Left cardiac atrium (tissue), 4 donors: ENCODE measurements around the gene ESPL1. TPM values are rescaled to one million over a fixed set of nuclear protein-coding genes. Genes with fewer than 3 reads are reported as not detected.

Source experiments
- ATAC-seq, 2 donors: fragments of 200-7000 bp; cut with Tn5 transposase; one replicate each; pipeline ENCODE4 v1.9.1; 2020; ENCODE audit warnings: mild to moderate bottlenecking in 2 of 2, moderate library complexity in 2 of 2
- DNase-seq: peaks from one replicate; pipeline ENCODE4 v3.0.0-alpha.2; 2020
- intact Hi-C, 2 donors: fragments of 100-400 bp; cut with DNase I; formaldehyde crosslinking; loops; one replicate each; pipeline versions ENCODE4 v1.14.1 to v1.15.1; 2022 to 2023
- total RNA-seq, 2 donors: library from RNA; stranded (reverse); fragmentation: NEBNext Ultra II Directional; extraction: Animal tissue kit (Norgen Biotek cat#: 25700); gene quantifications; one replicate each; pipeline ENCODE4 v1.2.1, GENCODE V29; 2021
- donor health status: DM: no; HTN: yes; CAD: no.
- donor health status: DM: no; HTN: yes; CAD: no; lungs with severe emphysema.
- donor health status: DM: yes; HTN: yes; CAD: no.
- donor health status: Dilated cardiomyopathy.

The ESPL1 gene
- total RNA-seq, 2 donors from 2014 or later: 0.58 to 1.3 TPM

- DNase-seq: no peak
- ATAC-seq: no peak
- intact Hi-C loops: no loop called here
Measured at GRCh38 chr12:53227836-53228235, 40.3 kb upstream of the ESPL1 start.

- ATAC-seq: no peak
- peak; percentile 4 for DNase-seq
- intact Hi-C loops: no loop called here
Measured at GRCh38 chr12:53229454-53229853, 38.6 kb upstream of the ESPL1 start.

GRCh38 chr12:53230108-53230845 lies 37.8 kb upstream of the ESPL1 start:
- DNase-seq: peak; percentile 22

GRCh38 chr12:53231671-53231920 lies 36.5 kb upstream of the ESPL1 start:
- ATAC-seq (no peak), DNase-seq (no peak)
- intact Hi-C loops: no loop called here

More at GRCh38 chr12:53230108-53230845, 37.8 kb upstream of the ESPL1 start:
- ATAC-seq: no peak
- intact Hi-C loops: no loop called here

GRCh38 chr12:53231921-53232645 lies 36.0 kb upstream of the ESPL1 start, which contains the start of gene RARG:
Gene RARG, minus strand, starts transcription at chr12:53232209. Its CDS starts 4,664 bp downstream, at chr12:53227545.
- ATAC-seq (peak; percentile 69 to 83), DNase-seq (peak; percentile 57)
- intact Hi-C loops: no loop called here

- intact Hi-C loops: no loop called here
- DNase-seq: peak; percentile 72
- ATAC-seq: peak; percentile 83
Measured at GRCh38 chr12:53232646-53233461, 35.2 kb upstream of the ESPL1 start.

GRCh38 chr12:53233671-53234121 lies 34.4 kb upstream of the ESPL1 start:
- intact Hi-C loops: no loop called here
- DNase-seq: no peak

GRCh38 chr12:53234271-53234914 lies 33.7 kb upstream of the ESPL1 start:
- intact Hi-C loops: no loop called here
- peak; percentile 60 for DNase-seq
- peak in 1 of 2 donors; percentile 20 for ATAC-seq

More at GRCh38 chr12:53233671-53234121, 34.4 kb upstream of the ESPL1 start:
- no peak for ATAC-seq

GRCh38 chr12:53235164-53235563 lies 32.9 kb upstream of the ESPL1 start:
- DNase-seq (no peak), ATAC-seq (no peak)
- intact Hi-C loops: no loop called here

GRCh38 chr12:53235742-53236442 lies 32.2 kb upstream of the ESPL1 start:
- intact Hi-C loops: no loop called here
- ATAC-seq (no peak), DNase-seq (no peak)

GRCh38 chr12:53236443-53237111 lies 31.5 kb upstream of the ESPL1 start:
- intact Hi-C loops: no loop called here
- ATAC-seq (no peak), DNase-seq (no peak)

GRCh38 chr12:53239643-53240258 lies 28.3 kb upstream of the ESPL1 start:
- DNase-seq: no peak

GRCh38 chr12:53241623-53242412 lies 26.3 kb upstream of the ESPL1 start:
- intact Hi-C loops: no loop called here
- ATAC-seq: no peak
- no peak for DNase-seq

More at GRCh38 chr12:53239643-53240258, 28.3 kb upstream of the ESPL1 start:
- no peak for ATAC-seq
- intact Hi-C loops: no loop called here

- intact Hi-C loops: no loop called here
- ATAC-seq: no peak
- DNase-seq: no peak
Measured at GRCh38 chr12:53244337-53244736, 23.8 kb upstream of the ESPL1 start.

GRCh38 chr12:53245286-53245685 lies 22.8 kb upstream of the ESPL1 start:
- DNase-seq (no peak), ATAC-seq (no peak)
- intact Hi-C loops: no loop called here

- peak; percentile 94 to 96 for ATAC-seq
- peak; percentile 83 for DNase-seq
- intact Hi-C loops: loop anchor here (5.0 kb wide), 1 partner anchor 39 kb away; no protein-coding TSS in a partner anchor
Measured at GRCh38 chr12:53251477-53252348, 16.4 kb upstream of the ESPL1 start.
